ENCODE results near the gene ANKRD52. TPM values are rescaled to one million over a fixed set of nuclear protein-coding genes. Genes with fewer than 3 reads are reported as not detected.

Gene ANKRD52
- total RNA-seq, 1 experiment from 2014 or later, result 45.3 TPM

DNA sequence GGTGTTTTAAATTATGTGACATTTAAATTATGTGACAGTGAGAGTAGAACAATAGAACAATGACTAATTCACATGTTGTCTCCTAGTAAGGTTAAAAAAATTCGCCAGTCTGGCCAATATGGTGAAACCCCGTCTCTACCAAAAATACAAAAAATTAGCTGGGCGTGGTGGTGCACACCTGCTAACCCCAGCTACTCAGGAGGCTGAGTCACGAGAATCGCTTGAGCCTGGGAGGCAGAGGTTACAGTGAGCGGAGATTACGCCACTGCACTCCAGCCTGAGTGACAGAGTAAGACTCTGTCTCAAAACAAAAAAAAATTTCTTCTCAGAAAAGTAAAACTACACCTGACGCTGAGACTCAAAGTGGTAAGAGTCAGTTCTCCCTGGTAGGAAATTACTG is 39.2 kb upstream of the ANKRD52 start:
- Mint-ChIP-seq H3K4me3 (ENCODE audit: low read depth, unreplicated experiment) (no peak overlapping the region), H3K27ac (ENCODE audit: unreplicated experiment) (no peak overlapping the region), H3K9me3 (ENCODE audit: low read depth, unreplicated experiment) (no peaks in the 10 kb centered on the region), H3K27me3 (ENCODE audit: unreplicated experiment) (no peaks in the 10 kb centered on the region), H3K36me3 (ENCODE audit: insufficient read depth, unreplicated experiment) (peaks cover 48% of the 10 kb centered on the region), H3K4me1 (ENCODE audit: low read depth, unreplicated experiment) (peaks cover 36% of the 10 kb centered on the region)
- DNase-seq, result no peak
- no TSS peak for BruUV-seq (replicated peaks)
- TF ChIP-seq CTCF (IDR thresholded peaks at IDR 0.05; ENCODE audit: unreplicated experiment), result no peak
- CTCF ChIA-PET, result interaction anchor here (0.6 to 0.7 kb wide), 2 partner anchors 10 to 301 kb away, joined by 3 read pairs; no protein-coding TSS in a partner anchor
- intact Hi-C loops (cut with micrococcal nuclease; ENCODE audit: unreplicated experiment), result no loop called here

DNA sequence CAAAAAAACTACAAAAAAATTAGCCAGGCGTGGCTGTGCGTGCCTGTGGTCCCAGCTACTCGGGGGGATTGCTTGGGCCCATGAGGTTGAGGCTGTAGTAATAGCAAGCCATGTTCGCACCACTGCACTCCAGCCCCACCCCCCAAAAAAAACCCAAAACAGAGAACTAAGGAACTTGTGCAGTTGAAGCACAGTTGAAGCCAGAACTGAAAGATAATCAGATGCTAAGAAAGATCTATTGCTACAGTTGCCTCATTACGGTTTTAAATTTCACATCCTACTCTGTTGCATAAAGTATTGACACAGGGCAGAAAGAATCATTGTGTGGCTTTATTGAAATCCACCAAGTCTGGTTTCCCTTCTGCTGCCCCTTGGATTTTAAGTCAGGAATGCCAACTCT is 38.1 kb upstream of the ANKRD52 start:
- H3K36me3 Mint-ChIP-seq (ENCODE audit: insufficient read depth, unreplicated experiment), result peaks cover 46% of the 10 kb centered on the region
- no peak overlapping the region for H3K27ac Mint-ChIP-seq (ENCODE audit: unreplicated experiment)
- peaks cover 32% of the 10 kb centered on the region for H3K4me1 Mint-ChIP-seq (ENCODE audit: low read depth, unreplicated experiment)
- H3K4me3 Mint-ChIP-seq (ENCODE audit: low read depth, unreplicated experiment), result no peak overlapping the region
- H3K9me3 Mint-ChIP-seq (ENCODE audit: low read depth, unreplicated experiment), result no peaks in the 10 kb centered on the region
- intact Hi-C loops (cut with micrococcal nuclease; ENCODE audit: unreplicated experiment), result no loop called here
- TF ChIP-seq CTCF (IDR thresholded peaks at IDR 0.05; ENCODE audit: unreplicated experiment), result no peak
- no TSS peak for BruUV-seq (replicated peaks)
- DNase-seq, result no peak
- CTCF ChIA-PET, result no interaction called here
- H3K27me3 Mint-ChIP-seq (ENCODE audit: unreplicated experiment), result no peaks in the 10 kb centered on the region

- DNase-seq, result no peak
- Mint-ChIP-seq H3K27me3 (ENCODE audit: unreplicated experiment) (no peaks in the 10 kb centered on the region), H3K36me3 (ENCODE audit: insufficient read depth, unreplicated experiment) (peaks cover 43% of the 10 kb centered on the region), H3K9me3 (ENCODE audit: low read depth, unreplicated experiment) (no peaks in the 10 kb centered on the region), H3K4me3 (ENCODE audit: low read depth, unreplicated experiment) (no peak overlapping the region), H3K4me1 (ENCODE audit: low read depth, unreplicated experiment) (peaks cover 28% of the 10 kb centered on the region), H3K27ac (ENCODE audit: unreplicated experiment) (no peak overlapping the region)
- TF ChIP-seq CTCF (IDR thresholded peaks at IDR 0.05; ENCODE audit: unreplicated experiment), result no peak
- CTCF ChIA-PET, result no interaction called here
- intact Hi-C loops (cut with micrococcal nuclease; ENCODE audit: unreplicated experiment), result no loop called here
- BruUV-seq (replicated peaks), result no TSS peak
These were observed 35.6 kb upstream of the ANKRD52 start for GRCh38 chr12:56293795-56294194.

GRCh38 chr12:56288705-56289387 is 30.7 kb upstream of the ANKRD52 start:
- DNase-seq, result no peak
- CTCF ChIA-PET, result interaction anchor here (0.6 kb wide), 2 partner anchors 9 to 15 kb away, joined by 3 to 4 read pairs; no protein-coding TSS in a partner anchor
- Mint-ChIP-seq H3K36me3 (ENCODE audit: insufficient read depth, unreplicated experiment) (peaks cover 50% of the 10 kb centered on the region), H3K27ac (ENCODE audit: unreplicated experiment) (no peak overlapping the region), H3K27me3 (ENCODE audit: unreplicated experiment) (no peaks in the 10 kb centered on the region), H3K9me3 (ENCODE audit: low read depth, unreplicated experiment) (no peaks in the 10 kb centered on the region), H3K4me3 (ENCODE audit: low read depth, unreplicated experiment) (no peak overlapping the region), H3K4me1 (ENCODE audit: low read depth, unreplicated experiment) (peaks cover 26% of the 10 kb centered on the region)
- BruUV-seq (replicated peaks), result no TSS peak
- intact Hi-C loops (cut with micrococcal nuclease; ENCODE audit: unreplicated experiment), result no loop called here
- TF ChIP-seq CTCF (IDR thresholded peaks at IDR 0.05; ENCODE audit: unreplicated experiment), result no peak

All from Calu3 (cell line).